ENCODE data around the gene CREB3L1. TPM values are rescaled to one million over a fixed set of nuclear protein-coding genes. Genes with fewer than 3 reads are reported as not detected.

CREB3L1 gene
- total RNA-seq, 1 donor from 2014 or later: not detected

- intact Hi-C loops (cut with micrococcal nuclease): no loop called here
- peak overlapping the region; percentile 62 for H3K4me3 Mint-ChIP-seq
- DNase-seq (no peak), ATAC-seq (ENCODE audit: low read depth) (no peak)
- H3K4me1 Mint-ChIP-seq: peaks cover 9% of the 10 kb centered on the region
- H3K27ac Mint-ChIP-seq: no peak overlapping the region
- no peaks in the 10 kb centered on the region for H3K9me3 Mint-ChIP-seq
- no peak for TF ChIP-seq CTCF (IDR thresholded peaks at IDR 0.05)
- ChIA-PET CTCF (interaction anchor here (1.7 kb wide), 1 partner anchor 56 kb away, joined by 4 read pairs; no protein-coding TSS in a partner anchor), POLR2A (interaction anchor here (0.6 kb wide), 1 partner anchor 174 kb away, joined by 3 read pairs; no protein-coding TSS in a partner anchor)
- peaks cover 47% of the 10 kb centered on the region for H3K27me3 Mint-ChIP-seq
- H3K36me3 Mint-ChIP-seq (ENCODE audit: low read depth): no peaks in the 10 kb centered on the region
These were observed 17.2 kb downstream of the CREB3L1 start for GRCh38 chr11:46294365-46295309.

GRCh38 chr11:46295312-46296058 lies 18.0 kb downstream of the CREB3L1 start:
- peaks cover 9% of the 10 kb centered on the region for H3K4me1 Mint-ChIP-seq

GRCh38 chr11:46296059-46296527 lies 18.6 kb downstream of the CREB3L1 start:
- intact Hi-C loops (cut with micrococcal nuclease): no loop called here
- peak overlapping the region; percentile 72 for H3K4me3 Mint-ChIP-seq
- no peaks in the 10 kb centered on the region for H3K36me3 Mint-ChIP-seq (ENCODE audit: low read depth)
- CTCF ChIA-PET: interaction anchor here (1.7 kb wide), 1 partner anchor 57 kb away, joined by 4 read pairs; no protein-coding TSS in a partner anchor
- no peak overlapping the region for H3K27ac Mint-ChIP-seq
- H3K9me3 Mint-ChIP-seq: no peaks in the 10 kb centered on the region
- TF ChIP-seq CTCF (IDR thresholded peaks at IDR 0.05): no peak
- H3K27me3 Mint-ChIP-seq: peaks cover 46% of the 10 kb centered on the region
- POLR2A ChIA-PET: no interaction called here
- H3K4me1 Mint-ChIP-seq: peaks cover 9% of the 10 kb centered on the region
- DNase-seq (no peak), ATAC-seq (ENCODE audit: low read depth) (no peak)

More at GRCh38 chr11:46295312-46296058, 18.0 kb downstream of the CREB3L1 start:
- Mint-ChIP-seq H3K9me3 (no peaks in the 10 kb centered on the region), H3K36me3 (ENCODE audit: low read depth) (no peaks in the 10 kb centered on the region), H3K27me3 (peaks cover 46% of the 10 kb centered on the region), H3K27ac (no peak overlapping the region), H3K4me3 (peak overlapping the region; percentile 72)
- peak; percentile 97 for ATAC-seq (ENCODE audit: low read depth)
- DNase-seq: peak; percentile 45
- POLR2A ChIA-PET: interaction anchor here (0.5 kb wide), 1 partner anchor 39 kb away, joined by 7 read pairs; no protein-coding TSS in a partner anchor
- intact Hi-C loops (cut with micrococcal nuclease): no loop called here
- CTCF ChIA-PET: interaction anchor here (1.7 kb wide), 1 partner anchor 57 kb away, joined by 4 read pairs; no protein-coding TSS in a partner anchor
- TF ChIP-seq CTCF (IDR thresholded peaks at IDR 0.05): no peak

GRCh38 chr11:46296528-46297448 lies 19.3 kb downstream of the CREB3L1 start:
- no peaks in the 10 kb centered on the region for H3K36me3 Mint-ChIP-seq (ENCODE audit: low read depth)
- ChIA-PET CTCF (interaction anchor here (1.0 kb wide), 1 partner anchor 56 kb away, joined by 3 read pairs; no protein-coding TSS in a partner anchor), POLR2A (interaction anchor here (0.7 kb wide), 1 partner anchor 53 kb away, joined by 6 read pairs; no protein-coding TSS in a partner anchor)
- ATAC-seq (ENCODE audit: low read depth) (no peak), DNase-seq (no peak)
- no peak overlapping the region for H3K4me3 Mint-ChIP-seq
- peaks cover 9% of the 10 kb centered on the region for H3K4me1 Mint-ChIP-seq
- H3K27me3 Mint-ChIP-seq: peaks cover 46% of the 10 kb centered on the region
- intact Hi-C loops (cut with micrococcal nuclease): no loop called here
- H3K9me3 Mint-ChIP-seq: no peaks in the 10 kb centered on the region
- H3K27ac Mint-ChIP-seq: no peak overlapping the region
- TF ChIP-seq CTCF (IDR thresholded peaks at IDR 0.05): no peak
